Stimulated activated CD4-positive, alpha-beta T cell treated with anti-CD3 and anti-CD28 coated beads, Interleukin-1b, Interleukin-23, amount 100 ng/mL, for 4 hours (primary cell): ENCODE measurements around the gene PROM2.
"Not testable (repeated sequence)": the region's sequence is repeated elsewhere in the genome, so short reads cannot be mapped to it uniquely, and the experiment has no call there.

Source experiments
- DNase-seq, 2 donors: peaks; one replicate each; pipeline ENCODE4 v3.0.0-alpha.2; 2020; ENCODE audit warnings: low read depth in 2 of 2

Gene PROM2

GRCh38 chr2:95269036-95269680 is 5.1 kb upstream of the PROM2 start:
- no peak for DNase-seq

GRCh38 chr2:95269745-95270144 is 4.5 kb upstream of the PROM2 start:
- not testable (repeated sequence) for DNase-seq

GRCh38 chr2:95270541-95271081 is 3.6 kb upstream of the PROM2 start:
- DNase-seq = no peak

GRCh38 chr2:95271381-95271971 is 2.8 kb upstream of the PROM2 start:
- no peak for DNase-seq

GRCh38 chr2:95272299-95272751 is 1.9 kb upstream of the PROM2 start:
- no peak for DNase-seq

GRCh38 chr2:95272781-95273180 is 1.5 kb upstream of the PROM2 start:
- DNase-seq = no peak

- DNase-seq = no peak
These were observed 521 bp upstream of the PROM2 start for GRCh38 chr2:95273566-95274290.

GRCh38 chr2:95275151-95275515 is 884 bp downstream of the PROM2 start:
- DNase-seq = no peak

- DNase-seq = no peak
These were observed 1.5 kb downstream of the PROM2 start for GRCh38 chr2:95275601-95276243.

- DNase-seq = no peak
These were observed 2.1 kb downstream of the PROM2 start for GRCh38 chr2:95276244-95276887.

GRCh38 chr2:95276888-95277245 is 2.6 kb downstream of the PROM2 start:
- DNase-seq = no peak

GRCh38 chr2:95277246-95277906 is 3.1 kb downstream of the PROM2 start:
- no peak for DNase-seq

- DNase-seq = no peak
These were observed 3.8 kb downstream of the PROM2 start for GRCh38 chr2:95278051-95278471.

GRCh38 chr2:95278637-95279225 is 4.5 kb downstream of the PROM2 start:
- DNase-seq = no peak

- DNase-seq = no peak
These were observed 5.3 kb downstream of the PROM2 start for GRCh38 chr2:95279435-95280035.

GRCh38 chr2:95281071-95281470 is 6.8 kb downstream of the PROM2 start:
- no peak for DNase-seq

GRCh38 chr2:95281786-95282185 is 7.5 kb downstream of the PROM2 start:
- no peak for DNase-seq

- no peak for DNase-seq
These were observed 8.2 kb downstream of the PROM2 start for GRCh38 chr2:95282458-95282857.

- no peak for DNase-seq
These were observed 9.3 kb downstream of the PROM2 start for GRCh38 chr2:95283562-95283961.

GRCh38 chr2:95284886-95285541 is 10.8 kb downstream of the PROM2 start:
- DNase-seq = no peak
